NB4 (cell line): ENCODE data around the gene SPATA31E1.

Experiments used
- CTCF ChIP-seq: IDR thresholded peaks from one replicate; pipeline ENCODE4 v1.5.1; 2012; ENCODE audit warnings: low read depth, low read length
- MYC ChIP-seq: IDR thresholded peaks from 2 replicates; pipeline ENCODE4 v1.6.1; 2011; ENCODE audit warnings: low read depth, low read length

GRCh38 chr9:87834357-87834756 is 48.3 kb upstream of the SPATA31E1 start:
- TF ChIP-seq CTCF (no peak), MYC (no peak)
